ENCODE data around the gene TBCD. TPM values are rescaled to one million over a fixed set of nuclear protein-coding genes. Genes with fewer than 3 reads are reported as not detected.

Gene TBCD
- total and polyA plus RNA-seq, 9 of the 15 experiments (the other 6 are each of a cell fraction or from before 2014, with no cell fraction given): 8.9 to 98.5 (median 28.0) TPM

DNA sequence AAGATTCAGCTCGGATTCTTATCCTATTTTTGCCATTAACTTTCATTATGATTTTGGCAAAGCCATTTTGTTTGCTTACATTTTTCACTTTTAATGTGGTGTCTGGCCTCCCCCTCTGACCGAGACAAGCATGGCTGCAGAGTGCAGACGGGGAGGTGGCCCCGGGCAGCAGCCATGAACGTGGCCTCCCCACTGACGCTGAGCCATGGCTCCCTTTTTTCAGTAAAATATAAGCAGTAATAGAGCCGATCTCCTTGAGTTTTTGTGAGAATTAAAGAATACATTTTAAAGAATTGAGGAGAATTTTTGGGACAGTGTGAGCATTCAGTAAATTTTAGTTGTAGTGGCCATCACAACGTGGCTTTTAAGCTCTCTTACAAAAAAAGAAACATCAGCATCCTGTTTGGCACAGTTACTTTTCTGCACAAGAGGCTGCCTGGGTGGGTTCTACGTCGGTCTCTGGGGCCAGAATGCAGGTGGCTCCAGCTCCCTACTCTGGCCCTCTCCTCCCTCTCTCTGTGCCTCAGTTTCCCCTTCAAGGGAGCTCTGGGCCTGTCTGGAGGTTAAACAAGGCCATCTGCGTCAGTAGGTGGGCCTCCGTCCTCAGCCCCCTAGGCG lies 156.8 kb downstream of the TBCD start:
- no peak overlapping the region for H3K27ac ChIP-seq (ENCODE audit: extremely low read depth, low read depth, low read length)
- no peak overlapping the region for H3K9ac ChIP-seq (ENCODE audit: insufficient read depth in 1 of 2, low read depth in 2 of 2, low read length in 2 of 2)
- ATAC-seq (no peak), FAIRE-seq (no peak), DNase-seq (ENCODE audit: extremely low read depth in 1 of 4, low spot score in 3 of 4) (no peak)
- intact Hi-C loops (cut with micrococcal nuclease) (no loop called here), in situ Hi-C loops (cut with MboI) (no loop called here)
- H3K9me1 ChIP-seq (ENCODE audit: control insufficient read depth, insufficient read depth, low read length): peaks cover 3% of the 10 kb centered on the region
- no peak for TF ChIP-seq JUNB (CRISPR knock-in tag; conservative IDR thresholded peaks at IDR 0.05)
- no peak for TF ChIP-seq ZSCAN29 (IDR thresholded peaks at IDR 0.05)
- no peak for TF ChIP-seq ZNF707 (CRISPR knock-in tag; conservative IDR thresholded peaks at IDR 0.05)
- TF ChIP-seq ZNF668 (CRISPR knock-in tag; IDR thresholded peaks at IDR 0.05): no peak
- TF ChIP-seq EP400 (IDR thresholded peaks at IDR 0.05): no peak
- no peak for TF ChIP-seq TCFL5 (CRISPR knock-in tag; conservative IDR thresholded peaks at IDR 0.05)
- TF ChIP-seq MYBL2 (IDR thresholded peaks at IDR 0.05; ENCODE audit: low read depth): no peak
- no peak for TF ChIP-seq MYBL2 (CRISPR knock-in tag; IDR thresholded peaks at IDR 0.05; ENCODE audit: borderline replicate concordance)
- TF ChIP-seq E4F1 (CRISPR knock-in tag; IDR thresholded peaks at IDR 0.05; ENCODE audit: borderline replicate concordance): no peak
- TF ChIP-seq NCOA1 (IDR thresholded peaks at IDR 0.05; ENCODE audit: low read depth): no peak
- no peak overlapping the region for H2AFZ ChIP-seq (ENCODE audit: low read depth, low read length)
- H3K36me3 ChIP-seq (ENCODE audit: control insufficient read depth, insufficient read depth, low read length): peaks cover 54% of the 10 kb centered on the region; the same call in 2 of the 3 replicates
- H4K20me1 ChIP-seq (replicated peaks; ENCODE audit: control insufficient read depth, insufficient read depth, low read length): no peaks in the 10 kb centered on the region
- H3K4me2 ChIP-seq (ENCODE audit: insufficient read depth, low read length): no peak overlapping the region
- ChIA-PET CTCF (ENCODE audit: low intra/inter-chr PET ratio) (no interaction called here), POLR2A (interaction anchor here (1.0 kb wide), 1 partner anchor 23 kb away, joined by 5 read pairs; no protein-coding TSS in a partner anchor)
- H3K9me3 ChIP-seq (replicated peaks; ENCODE audit: control insufficient read depth, insufficient read depth, low read depth, low read length): no peaks in the 10 kb centered on the region
- no peaks in the 10 kb centered on the region for H3K27me3 ChIP-seq (ENCODE audit: control insufficient read depth in 2 of 2, insufficient read depth in 2 of 2, low read length in 2 of 2)
- no peak overlapping the region for H3K4me3 ChIP-seq
- 84% methylated on average over 12 of the region's 13 CpGs for WGBS (ENCODE audit: insufficient coverage, low coverage, missing lambda C conversion rate)
- peaks cover 5 to 39% of the 10 kb centered on the region in 2 experiments; a peak in 3 of 5 replicates for H3K4me1 ChIP-seq (replicated peaks in 1 of 2; ENCODE audit: control insufficient read depth in 2 of 2, insufficient read depth in 2 of 2, low read length in 2 of 2)
- H3K79me2 ChIP-seq (ENCODE audit: control insufficient read depth, insufficient read depth, low read length): 0 out of 3 replicates have a peak, but pooled peaks cover 2% of the 10 kb centered on the region
- no TSS peak for BruUV-seq (replicated peaks)
